Mononuclear cell (primary cell): ENCODE measurements around the gene PSMA6. TPM values are rescaled to one million over a fixed set of nuclear protein-coding genes. Genes with fewer than 3 reads are reported as not detected.
"Not testable (repeated sequence)": the region's sequence is repeated elsewhere in the genome, so short reads cannot be mapped to it uniquely, and the experiment has no call there.

Experiments used
- H3K27me3 ChIP-seq: 2 replicates; pipeline ENCODE4 v1.6.0; 2011; ENCODE audit warnings: low read length, control low read depth; ENCODE audit not compliant: insufficient read depth
- H3K4me1 ChIP-seq: 2 replicates; pipeline ENCODE4 v1.5.1; 2011; ENCODE audit warnings: mild to moderate bottlenecking, low read length, control low read depth; ENCODE audit not compliant: insufficient read depth
- H3K4me3 ChIP-seq: 2 replicates; pipeline ENCODE4 v1.5.1; 2011; ENCODE audit warnings: mild to moderate bottlenecking, low read length, moderate library complexity
- H3K9me3 ChIP-seq: 2 replicates; pipeline ENCODE4 v1.5.1; 2011; ENCODE audit warnings: low read depth, mild to moderate bottlenecking, control low read depth, low read length
- total RNA-seq: library from RNA; depleted of rRNA; stranded (reverse); fragments of >200 nt; gene quantifications from one replicate; pipeline ENCODE4 v1.2.3, GENCODE V29; 2012

PSMA6 gene
- total RNA-seq, 1 donor = 153 TPM

DNA sequence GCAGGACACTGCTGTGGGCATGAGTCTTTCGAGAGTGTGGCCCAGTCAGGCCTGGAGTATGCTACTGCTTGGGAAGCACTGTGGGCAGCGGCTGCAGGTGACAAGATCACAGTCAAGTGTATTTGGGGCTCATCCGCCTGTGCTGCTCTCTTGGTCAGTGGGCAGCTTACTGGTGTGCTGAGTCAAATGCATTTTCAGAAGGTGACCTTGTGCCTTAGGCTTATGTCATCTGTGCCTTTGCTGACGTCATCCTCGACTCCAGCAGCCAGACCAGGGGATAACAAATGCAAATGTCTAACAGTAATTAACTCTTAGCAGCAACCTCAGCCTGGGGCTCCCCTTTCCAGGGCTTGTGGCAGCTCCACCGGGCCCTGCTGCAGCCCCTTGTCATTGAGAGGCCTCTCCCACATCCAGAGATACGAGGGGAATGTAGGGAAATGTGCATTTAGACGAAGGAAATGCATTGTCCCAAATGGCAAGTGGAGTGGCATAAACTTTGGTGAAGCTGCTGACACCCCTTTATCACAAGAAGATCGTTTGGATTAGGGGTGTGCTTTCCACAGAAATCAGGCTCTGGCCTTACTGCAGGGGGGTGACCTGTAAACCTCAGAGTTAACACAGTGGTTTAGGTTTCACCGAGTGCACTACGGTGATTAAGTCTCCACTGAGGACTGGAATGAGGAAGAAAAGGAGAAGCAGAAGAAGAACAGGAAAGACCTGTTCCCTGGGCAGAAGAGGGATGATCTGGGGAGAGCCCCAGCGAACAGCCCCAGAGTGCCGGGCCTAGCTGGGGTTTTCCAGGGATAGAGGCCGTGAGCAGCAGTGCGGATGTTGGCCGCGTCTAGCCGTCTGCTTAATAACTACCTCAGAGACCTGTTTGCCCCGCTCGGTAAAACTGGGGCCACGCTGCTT lies 39.7 kb downstream of the PSMA6 start:
- Histone ChIP-seq H3K4me1 (peaks cover 38% of the 10 kb centered on the region), H3K27me3 (no peaks in the 10 kb centered on the region), H3K4me3 (no peak overlapping the region), H3K9me3 (no peaks in the 10 kb centered on the region)

DNA sequence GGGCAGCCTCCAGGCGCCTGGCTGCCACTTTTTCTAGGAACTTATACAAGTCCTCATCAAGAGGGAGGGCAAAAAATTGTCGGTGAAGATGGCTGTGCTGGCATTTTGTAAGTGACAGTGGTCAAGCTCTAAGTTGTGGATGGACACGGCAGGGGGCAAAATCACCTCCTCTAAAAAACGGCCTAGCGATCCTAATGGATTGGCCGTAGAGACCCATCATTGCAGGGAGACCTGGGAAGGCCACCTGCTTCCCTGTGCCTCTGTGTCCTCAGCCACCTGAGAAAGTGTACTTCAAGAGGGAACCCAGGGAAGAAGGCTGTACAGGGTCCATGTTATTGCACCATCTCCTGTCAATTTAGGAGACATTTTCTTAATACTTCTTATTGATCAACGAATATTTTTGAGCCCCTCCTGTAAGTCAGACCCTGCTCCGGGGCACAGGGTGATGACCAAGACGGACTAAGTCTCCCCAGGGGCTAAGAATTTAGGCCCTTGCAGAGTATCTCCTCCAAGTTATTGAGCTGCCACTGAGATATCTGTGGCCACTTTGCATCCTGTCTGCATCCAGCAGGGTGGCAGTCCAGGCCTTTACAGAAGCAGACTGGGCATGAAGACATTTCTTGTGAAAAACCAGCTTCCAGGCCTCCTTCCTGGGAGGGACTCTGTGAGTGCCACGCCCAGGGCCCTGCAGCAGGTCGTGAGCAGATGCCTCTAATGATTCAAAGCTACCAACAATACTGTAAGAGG lies 40.5 kb downstream of the PSMA6 start:
- no peaks in the 10 kb centered on the region for H3K9me3 ChIP-seq
- H3K4me1 ChIP-seq = peaks cover 44% of the 10 kb centered on the region
- no peaks in the 10 kb centered on the region for H3K27me3 ChIP-seq
- H3K4me3 ChIP-seq = no peak overlapping the region

DNA sequence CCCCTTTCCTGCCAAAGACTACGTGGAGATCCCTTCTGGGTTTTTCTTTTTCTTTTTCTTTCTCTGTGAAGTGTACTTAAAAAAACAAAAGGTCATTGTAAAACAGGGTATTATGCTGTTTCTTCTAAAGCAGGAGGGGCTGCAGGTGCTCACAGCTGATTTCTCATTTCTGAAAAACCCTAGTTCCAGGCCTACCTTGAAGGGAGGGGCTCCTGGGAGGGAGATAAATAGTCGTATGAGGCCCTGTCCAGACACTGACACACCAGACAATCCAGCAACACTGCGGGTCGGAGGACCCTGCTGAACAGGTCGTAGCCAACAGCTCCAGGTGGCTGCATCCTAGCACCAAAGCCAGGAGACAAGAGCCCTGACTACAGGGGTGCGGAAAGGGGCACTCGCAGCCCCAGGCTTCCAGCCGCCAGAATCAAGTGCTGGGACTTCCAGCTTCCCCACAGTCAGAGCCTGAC lies 41.1 kb downstream of the PSMA6 start:
- Histone ChIP-seq H3K27me3 (no peaks in the 10 kb centered on the region), H3K4me3 (no peak overlapping the region)

DNA sequence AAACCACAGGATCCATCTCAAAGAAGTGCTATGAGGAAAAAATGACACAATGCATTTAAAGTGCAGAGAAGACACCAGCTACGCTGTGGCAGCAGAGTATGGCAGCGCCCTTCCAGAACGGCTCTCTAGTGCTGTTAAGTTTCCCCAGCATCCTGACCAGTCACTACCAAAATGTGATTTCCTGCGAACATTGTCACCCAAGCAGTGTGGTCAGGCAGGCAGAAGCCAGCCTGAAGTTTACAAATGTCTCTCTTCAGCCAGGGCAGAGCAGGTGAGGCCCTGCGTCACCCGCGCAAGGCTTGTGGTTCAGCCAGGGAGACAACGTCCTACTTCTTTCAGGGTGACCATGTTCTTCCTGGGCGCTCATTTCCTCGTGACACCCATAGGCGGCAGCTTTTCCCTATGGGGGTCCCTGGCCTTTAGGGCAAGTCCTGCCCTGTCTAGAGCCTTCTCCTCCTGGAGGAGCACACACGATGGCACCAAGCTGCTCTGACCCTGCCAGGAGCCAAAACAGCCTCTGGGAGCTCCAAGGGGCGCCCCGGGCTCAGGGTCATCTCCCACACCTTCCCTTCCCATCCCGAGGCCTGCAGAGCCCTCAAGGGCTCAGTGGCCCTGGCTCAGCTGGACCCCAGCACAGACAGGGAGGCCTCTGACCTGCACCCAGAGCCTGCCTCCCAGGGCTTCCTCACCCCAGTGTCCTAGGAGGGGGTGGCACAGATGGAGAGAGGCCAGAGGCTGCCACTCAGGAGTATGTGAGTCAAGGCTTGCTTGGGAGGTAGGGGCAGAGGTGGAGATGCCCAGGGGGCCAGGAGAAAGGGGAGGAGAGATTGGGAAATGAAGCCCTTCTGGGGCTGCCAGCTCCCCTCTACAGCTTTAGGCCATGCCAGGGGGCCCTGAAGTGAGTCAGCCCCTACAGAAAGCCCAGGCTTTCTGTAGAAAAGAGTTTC lies 41.9 kb downstream of the PSMA6 start:
- Histone ChIP-seq H3K27me3 (no peaks in the 10 kb centered on the region), H3K9me3 (no peaks in the 10 kb centered on the region), H3K4me1 (peaks cover 46% of the 10 kb centered on the region), H3K4me3 (no peak overlapping the region)

More for the DNA sequence above, 41.1 kb downstream of the PSMA6 start:
- Histone ChIP-seq H3K9me3 (no peaks in the 10 kb centered on the region), H3K4me1 (peaks cover 44% of the 10 kb centered on the region)

DNA sequence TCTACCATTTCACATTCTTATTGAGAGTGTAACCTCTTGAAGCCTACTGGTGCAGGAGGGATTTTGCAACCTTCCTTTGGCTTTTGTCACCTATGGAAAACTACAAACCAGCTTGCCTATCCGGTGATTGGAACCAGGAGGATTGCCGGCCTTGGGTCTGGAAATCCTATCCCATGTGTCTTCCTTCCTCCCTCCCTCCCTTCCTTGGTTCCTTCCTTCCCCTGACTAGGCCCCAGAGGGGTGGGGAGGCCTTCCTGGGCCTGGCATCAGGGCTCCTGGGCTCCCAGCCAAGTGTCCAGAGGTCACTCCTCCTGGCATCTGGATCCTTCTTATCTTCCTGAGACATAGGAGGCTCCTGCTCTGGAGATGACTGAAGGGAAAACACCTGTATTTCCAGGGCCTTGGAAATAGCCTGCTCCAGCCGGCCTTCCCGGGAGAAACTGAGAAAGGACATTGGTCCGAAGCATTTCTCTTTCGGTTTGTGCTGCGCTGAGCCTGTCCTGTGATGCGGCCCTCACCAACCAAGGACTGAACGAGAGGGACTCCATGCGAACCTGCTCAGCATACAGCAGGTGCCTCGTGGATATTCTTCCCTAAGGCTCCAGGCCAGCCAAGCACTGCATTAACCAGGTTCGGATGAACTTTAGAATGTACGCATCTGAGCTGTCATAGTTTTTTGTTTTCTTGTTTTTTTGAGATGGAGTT lies 43.4 kb downstream of the PSMA6 start:
- H3K4me1 ChIP-seq = peaks cover 61% of the 10 kb centered on the region
- H3K9me3 ChIP-seq = no peaks in the 10 kb centered on the region
- H3K4me3 ChIP-seq = no peak overlapping the region

DNA sequence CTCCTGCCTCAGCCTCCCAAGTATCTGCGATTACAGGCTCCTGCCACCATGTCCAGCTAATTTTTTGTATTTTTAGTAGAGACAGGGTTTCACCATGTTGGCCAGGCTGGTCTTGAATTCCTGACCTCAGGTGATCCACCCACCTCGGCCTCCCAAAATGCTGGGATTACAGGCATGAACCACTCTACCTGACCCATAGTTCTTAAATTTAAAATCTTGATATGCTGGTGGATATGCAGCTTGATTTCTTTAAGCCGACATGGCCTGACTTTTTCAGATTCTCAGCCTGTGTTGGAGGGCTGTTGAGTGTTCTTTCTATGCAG lies 44.0 kb downstream of the PSMA6 start:
- H3K27me3 ChIP-seq, H3K4me3 ChIP-seq, H3K9me3 ChIP-seq: not testable (repeated sequence)
- H3K4me1 ChIP-seq = peaks cover 67% of the 10 kb centered on the region

More for the DNA sequence above, 43.4 kb downstream of the PSMA6 start:
- H3K27me3 ChIP-seq = no peaks in the 10 kb centered on the region

DNA sequence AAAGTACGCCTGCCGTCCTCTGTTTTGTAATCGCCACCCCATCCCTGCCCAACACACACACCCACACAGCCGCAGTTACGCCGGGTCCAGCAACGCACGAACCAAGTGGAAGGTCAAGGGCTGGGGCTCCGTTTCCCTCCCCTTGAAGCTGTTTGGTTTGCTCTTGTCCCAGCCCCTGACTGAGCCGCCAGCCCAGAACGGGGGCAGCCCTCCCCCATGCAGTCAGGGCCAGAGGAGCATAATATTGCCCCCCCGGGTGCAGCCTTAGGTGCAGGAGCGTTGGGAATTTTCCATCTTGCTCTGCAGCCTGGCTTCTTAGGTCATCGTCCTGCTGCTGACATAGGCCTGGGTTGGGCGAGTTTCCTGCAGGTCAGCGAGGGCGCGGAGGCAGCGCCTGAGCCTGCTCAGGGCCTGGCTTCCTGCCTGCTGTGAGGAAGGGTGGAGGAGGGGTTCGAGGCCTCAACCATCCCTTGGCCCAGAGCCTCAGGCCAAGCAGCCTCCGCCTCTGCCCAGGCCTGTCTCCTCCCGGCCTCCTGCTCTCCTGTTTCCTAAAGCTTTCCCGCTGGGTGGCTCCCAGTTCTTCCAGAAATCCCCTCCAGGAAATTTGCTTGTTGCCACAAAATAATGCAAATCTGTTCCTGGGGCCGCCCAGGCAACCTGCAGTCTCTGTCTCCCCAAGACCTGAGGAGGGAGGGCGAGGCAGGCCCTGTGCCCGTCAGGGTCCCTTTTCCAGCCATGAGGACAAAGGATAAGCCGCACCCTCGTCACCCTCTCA lies 44.5 kb downstream of the PSMA6 start:
- Histone ChIP-seq H3K4me1 (peaks cover 70% of the 10 kb centered on the region), H3K4me3 (no peak overlapping the region), H3K9me3 (no peaks in the 10 kb centered on the region), H3K27me3 (no peaks in the 10 kb centered on the region)

DNA sequence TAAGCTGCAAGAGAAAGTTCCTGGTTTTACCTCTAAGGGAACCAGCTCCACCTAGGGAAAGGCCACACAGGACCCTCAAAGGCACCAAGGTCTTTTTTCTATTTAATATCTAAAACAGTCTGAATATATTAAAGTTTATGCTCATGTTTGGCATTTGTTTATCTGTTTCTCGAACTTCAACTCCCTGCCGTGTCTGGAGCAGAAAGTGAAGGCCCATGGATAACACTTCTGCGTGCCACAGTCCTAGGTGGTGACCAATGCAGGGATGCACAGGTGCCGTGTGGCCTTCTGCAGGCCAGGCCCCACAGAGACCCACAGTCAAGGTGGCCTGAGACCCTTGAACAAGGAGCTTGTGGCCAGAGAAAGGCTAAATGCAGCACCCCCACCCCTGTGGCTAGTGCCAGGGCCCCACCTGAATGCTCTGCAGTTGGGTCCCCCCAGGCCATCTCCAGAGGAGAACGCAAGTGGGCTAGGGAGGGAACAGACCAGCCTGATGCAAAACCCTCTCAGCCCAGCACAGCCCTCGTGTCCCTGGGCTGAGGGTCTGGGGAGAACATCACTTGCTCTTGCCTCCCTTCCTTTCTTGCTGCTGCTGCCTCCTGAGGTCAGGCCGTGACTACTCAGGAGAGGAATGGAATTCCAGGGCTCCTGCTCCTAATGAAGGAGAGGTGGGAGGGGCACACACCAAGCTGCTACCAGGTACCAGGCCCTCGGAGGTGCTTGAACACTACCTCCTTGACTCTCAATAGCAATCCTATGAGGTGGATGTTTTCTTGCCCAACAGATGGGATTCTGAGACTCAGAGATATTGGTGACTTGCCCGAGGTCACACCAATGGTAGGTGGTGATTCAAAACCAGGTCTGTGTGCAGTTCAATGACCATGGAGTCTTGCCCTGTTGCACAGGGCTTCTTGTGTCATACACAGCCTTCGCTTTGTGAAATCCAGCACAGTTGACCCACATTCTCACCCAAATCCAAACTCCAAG lies 45.4 kb downstream of the PSMA6 start:
- no peaks in the 10 kb centered on the region for H3K27me3 ChIP-seq
- H3K9me3 ChIP-seq = no peaks in the 10 kb centered on the region
- peaks cover 70% of the 10 kb centered on the region for H3K4me1 ChIP-seq
- H3K4me3 ChIP-seq = no peak overlapping the region

DNA sequence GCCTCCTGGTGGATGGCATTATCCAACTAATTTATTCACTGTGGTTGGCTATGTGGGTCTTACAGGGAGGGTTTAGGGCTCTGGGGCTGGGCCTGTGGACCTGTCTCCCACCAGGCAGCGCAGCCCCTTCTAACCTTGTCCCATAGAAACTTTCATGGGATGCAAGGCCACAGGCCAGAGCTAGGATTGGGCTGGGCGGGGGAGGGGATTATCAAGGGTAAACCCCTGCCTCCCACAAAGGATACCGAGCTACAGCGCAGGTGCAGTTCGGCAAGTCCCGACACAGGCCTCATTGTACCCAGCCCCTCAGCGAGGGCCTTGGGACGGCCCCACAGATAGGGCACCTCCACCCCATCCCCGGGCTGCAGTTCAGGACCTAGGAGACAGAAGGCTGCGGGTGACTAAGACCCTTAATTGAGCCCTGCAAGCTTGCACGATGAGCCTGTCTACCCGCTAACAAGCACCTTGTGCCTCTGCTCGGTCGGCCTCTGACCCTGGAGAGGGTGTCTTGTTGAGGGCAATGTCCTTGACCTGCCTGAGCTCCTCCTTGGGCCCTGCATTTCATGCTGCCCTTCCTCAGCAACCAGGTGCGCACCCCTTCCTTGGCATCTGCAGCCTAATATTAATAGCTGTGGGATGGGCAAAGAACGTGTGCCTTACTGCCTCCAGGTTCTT lies 46.7 kb downstream of the PSMA6 start:
- H3K4me3 ChIP-seq = no peak overlapping the region
- no peaks in the 10 kb centered on the region for H3K9me3 ChIP-seq
- peaks cover 63% of the 10 kb centered on the region for H3K4me1 ChIP-seq
- no peaks in the 10 kb centered on the region for H3K27me3 ChIP-seq

DNA sequence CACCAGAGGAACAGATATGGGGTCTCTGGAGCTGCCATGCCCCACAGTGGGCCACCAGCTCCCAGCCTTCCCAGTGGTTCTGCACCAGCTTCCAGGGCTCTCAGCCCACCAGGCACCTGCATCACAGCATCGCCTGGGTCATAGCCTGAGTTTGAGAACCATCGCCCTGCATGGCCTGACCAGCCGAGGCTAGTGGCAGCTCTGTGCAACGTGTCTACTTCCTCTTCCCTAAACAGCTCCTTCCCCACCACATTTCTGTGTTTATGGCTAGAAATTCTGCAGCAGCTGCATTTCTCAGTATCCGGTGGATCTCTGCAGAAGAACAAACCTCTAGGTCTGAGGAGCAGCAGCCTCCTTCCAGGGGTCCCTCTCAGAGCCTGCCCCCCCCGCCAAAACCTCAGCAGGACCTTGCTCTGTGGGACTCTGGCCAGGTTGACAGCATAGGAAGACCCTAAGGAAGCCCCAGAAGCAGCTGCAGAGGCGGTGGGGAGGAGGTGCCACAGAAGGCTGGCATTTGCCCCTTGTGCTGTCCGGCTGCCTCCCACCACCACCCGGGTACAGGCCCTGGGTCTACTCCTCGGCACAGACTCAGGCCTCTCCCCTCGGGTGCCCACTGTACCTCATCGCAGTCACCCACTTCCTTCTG lies 47.7 kb downstream of the PSMA6 start:
- Histone ChIP-seq H3K27me3 (no peaks in the 10 kb centered on the region), H3K4me1 (peaks cover 68% of the 10 kb centered on the region), H3K4me3 (no peak overlapping the region), H3K9me3 (no peaks in the 10 kb centered on the region)

DNA sequence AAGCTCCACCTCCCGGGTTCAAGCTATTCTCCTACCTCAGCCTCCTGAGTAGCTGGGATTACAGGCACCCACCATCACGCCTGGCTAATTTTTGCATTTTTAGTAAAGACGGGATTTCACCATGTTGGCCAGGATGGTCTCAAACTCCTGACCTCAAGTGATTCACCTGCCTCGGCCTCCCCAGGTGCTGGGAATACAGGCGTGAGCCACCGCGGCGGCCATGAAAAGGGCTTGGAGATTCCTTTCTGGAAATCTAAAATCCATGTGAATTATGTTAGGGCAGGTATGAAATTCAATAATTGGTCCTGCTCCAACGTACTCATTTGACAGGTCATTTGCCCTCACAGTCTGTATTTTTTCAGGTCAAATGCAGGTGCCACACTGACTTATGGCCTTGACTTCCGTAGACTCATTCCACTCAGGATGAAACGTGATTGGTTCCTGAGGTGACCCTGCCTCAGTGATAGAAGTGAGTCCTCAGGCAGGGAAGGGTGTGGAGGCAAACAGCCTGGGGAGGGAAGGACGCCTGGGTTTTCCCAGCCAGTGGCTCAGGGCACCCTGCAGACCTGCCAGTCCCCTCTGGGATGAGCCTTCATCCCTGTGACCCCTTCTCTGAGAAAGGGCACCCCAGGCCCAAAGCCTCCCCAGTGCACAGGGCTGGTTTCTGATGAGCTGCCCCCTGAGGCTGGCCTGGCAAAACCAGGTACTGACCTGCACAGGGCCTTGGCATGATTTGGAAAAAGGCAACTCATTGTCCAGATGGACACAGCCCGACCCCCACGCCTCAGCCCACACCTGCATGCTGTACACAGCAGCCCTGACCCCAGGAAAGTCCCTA lies 48.7 kb downstream of the PSMA6 start:
- Histone ChIP-seq H3K4me3 (no peak overlapping the region), H3K27me3 (no peaks in the 10 kb centered on the region), H3K9me3 (no peaks in the 10 kb centered on the region), H3K4me1 (peaks cover 70% of the 10 kb centered on the region)
